ENCODE results near the gene ATP9B. TPM values are rescaled to one million over a fixed set of nuclear protein-coding genes. Genes with fewer than 3 reads are reported as not detected.
"Not testable (repeated sequence)": the region's sequence is repeated elsewhere in the genome, so short reads cannot be mapped to it uniquely, and the experiment has no call there.

The ATP9B gene
- total RNA-seq, 6 experiments from 2014 or later, result 13.6 to 25.7 (median 14.5) TPM

DNA sequence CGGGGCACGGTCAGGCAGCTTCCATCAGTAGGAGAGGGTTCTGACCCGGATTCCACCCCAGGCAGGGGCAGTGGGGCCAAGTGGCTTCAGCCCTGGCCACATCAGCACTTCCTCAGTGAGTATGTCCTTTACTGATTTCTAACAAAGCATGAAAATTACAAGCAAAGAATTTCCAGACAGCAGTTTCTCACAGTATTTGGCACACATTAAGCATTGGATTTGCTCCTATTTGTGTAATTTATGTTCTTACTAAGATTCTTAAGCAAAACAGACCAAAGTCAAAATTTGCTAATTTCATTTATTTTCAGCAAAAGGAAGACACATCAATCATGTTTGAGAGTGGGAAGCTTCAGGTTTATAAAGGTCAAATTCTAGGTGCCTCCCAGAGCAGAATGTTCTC lies 253.2 kb downstream of the ATP9B start:
- 95% methylated on average over 3 of the region's 3 CpGs for WGBS (ENCODE audit: insufficient coverage, low coverage, low lambda C conversion rate, missing lambda C conversion rate)
- Histone ChIP-seq H3K27ac (no peak overlapping the region), H3K27me3 (no peaks in the 10 kb centered on the region), H3K9me3 (no peaks in the 10 kb centered on the region), H3K36me3 (no peaks in the 10 kb centered on the region), H3K4me3 (no peak overlapping the region), H3K4me1 (no peaks in the 10 kb centered on the region)
- TF ChIP-seq, protein P1, sequence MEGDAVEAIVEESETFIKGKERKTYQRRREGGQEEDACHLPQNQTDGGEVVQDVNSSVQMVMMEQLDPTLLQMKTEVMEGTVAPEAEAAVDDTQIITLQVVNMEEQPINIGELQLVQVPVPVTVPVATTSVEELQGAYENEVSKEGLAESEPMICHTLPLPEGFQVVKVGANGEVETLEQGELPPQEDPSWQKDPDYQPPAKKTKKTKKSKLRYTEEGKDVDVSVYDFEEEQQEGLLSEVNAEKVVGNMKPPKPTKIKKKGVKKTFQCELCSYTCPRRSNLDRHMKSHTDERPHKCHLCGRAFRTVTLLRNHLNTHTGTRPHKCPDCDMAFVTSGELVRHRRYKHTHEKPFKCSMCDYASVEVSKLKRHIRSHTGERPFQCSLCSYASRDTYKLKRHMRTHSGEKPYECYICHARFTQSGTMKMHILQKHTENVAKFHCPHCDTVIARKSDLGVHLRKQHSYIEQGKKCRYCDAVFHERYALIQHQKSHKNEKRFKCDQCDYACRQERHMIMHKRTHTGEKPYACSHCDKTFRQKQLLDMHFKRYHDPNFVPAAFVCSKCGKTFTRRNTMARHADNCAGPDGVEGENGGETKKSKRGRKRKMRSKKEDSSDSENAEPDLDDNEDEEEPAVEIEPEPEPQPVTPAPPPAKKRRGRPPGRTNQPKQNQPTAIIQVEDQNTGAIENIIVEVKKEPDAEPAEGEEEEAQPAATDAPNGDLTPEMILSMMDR (IDR thresholded peaks at IDR 0.05), result no peak
- TF ChIP-seq POLR2A (IDR thresholded peaks at IDR 0.05), result no peak
- DNase-seq (no peak), ATAC-seq (no peak)
- intact Hi-C loops (cut with DNase I), result no loop called here

DNA sequence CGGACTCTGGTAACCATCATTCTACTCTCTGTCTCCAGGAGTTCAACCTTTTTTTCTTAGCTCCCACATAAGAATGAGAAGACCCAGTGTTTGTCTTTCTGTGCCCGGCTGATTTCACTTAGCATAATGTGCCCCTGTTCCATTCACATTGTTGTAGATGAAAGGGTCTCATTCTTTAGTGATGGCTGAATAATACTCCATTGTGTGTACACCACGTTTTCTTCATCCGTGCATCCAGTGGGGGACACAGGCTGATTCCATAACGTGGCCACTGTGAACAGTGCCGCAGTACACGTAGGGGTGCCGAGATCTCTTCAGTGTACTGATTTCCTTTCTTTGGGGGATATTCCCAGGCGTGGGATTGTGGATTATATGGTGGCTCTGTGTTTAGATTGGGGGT lies 254.3 kb downstream of the ATP9B start:
- no peaks in the 10 kb centered on the region for H3K9me3 ChIP-seq
- H3K36me3 ChIP-seq, result no peaks in the 10 kb centered on the region
- ATAC-seq, result no peak
- no peaks in the 10 kb centered on the region for H3K4me1 ChIP-seq
- H3K27ac ChIP-seq, result no peak overlapping the region
- intact Hi-C loops (cut with DNase I), result no loop called here
- WGBS (ENCODE audit: insufficient coverage, low coverage, low lambda C conversion rate, missing lambda C conversion rate), result 97% methylated on average over 8 of the region's 9 CpGs
- no peak for DNase-seq
- no peaks in the 10 kb centered on the region for H3K27me3 ChIP-seq
- H3K4me3 ChIP-seq, result no peak overlapping the region
- no peak for TF ChIP-seq POLR2A (IDR thresholded peaks at IDR 0.05)
- TF ChIP-seq, protein P1 (IDR thresholded peaks at IDR 0.05), result no peak

DNA sequence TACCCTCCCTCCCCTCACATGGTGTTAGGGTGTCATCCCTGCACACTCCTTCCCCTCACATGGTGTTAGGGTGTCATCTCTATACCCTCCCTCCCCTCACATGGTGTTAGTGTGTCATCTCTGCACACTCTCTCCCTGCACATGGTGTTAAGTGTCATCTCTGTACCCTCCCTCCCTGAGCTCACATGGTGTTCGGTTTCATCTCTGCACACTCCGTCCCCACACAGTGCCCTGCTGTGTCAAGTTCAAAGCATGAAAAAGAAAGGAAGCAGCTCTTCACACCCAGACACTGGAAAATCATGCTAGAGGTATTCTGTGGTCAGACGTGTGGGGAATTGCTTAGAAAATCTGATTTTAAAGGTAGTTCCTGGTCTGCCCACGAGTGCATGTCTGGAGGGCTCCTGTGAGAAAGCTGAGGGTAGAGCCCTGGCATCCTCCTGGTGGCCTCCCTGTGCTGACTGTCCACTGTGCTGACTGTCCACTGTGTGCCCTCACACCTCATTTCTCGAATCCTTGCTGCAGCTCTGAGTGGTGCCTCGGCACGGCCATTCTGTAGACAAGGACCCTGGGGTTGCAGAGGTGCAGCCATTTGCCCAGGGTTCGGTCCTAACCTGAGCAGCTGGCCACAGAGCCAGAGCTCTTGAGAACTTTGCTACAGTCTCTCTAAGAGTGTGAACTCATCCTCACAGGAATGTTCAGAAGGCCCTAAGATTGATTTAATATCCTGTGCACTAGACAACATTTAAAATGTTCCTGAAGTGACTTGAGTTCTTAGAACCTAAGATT lies 257.4 kb downstream of the ATP9B start:
- DNase-seq (no peak), ATAC-seq (peak in 1 of 4 donors; percentile 17)
- Histone ChIP-seq H3K27me3 (no peaks in the 10 kb centered on the region), H3K4me1 (no peaks in the 10 kb centered on the region), H3K4me3 (no peak overlapping the region), H3K27ac (no peak overlapping the region), H3K9me3 (no peaks in the 10 kb centered on the region), H3K36me3 (peaks cover 0 to 3% (median 0%) of the 10 kb centered on the region in 4 donors)
- no peak for TF ChIP-seq POLR2A (IDR thresholded peaks at IDR 0.05)
- TF ChIP-seq, protein P1 (IDR thresholded peaks at IDR 0.05), result no peak
- WGBS (ENCODE audit: insufficient coverage, low coverage, low lambda C conversion rate, missing lambda C conversion rate), result 92% methylated on average over 4 of the region's 8 CpGs
- intact Hi-C loops (cut with DNase I), result no loop called here

DNA sequence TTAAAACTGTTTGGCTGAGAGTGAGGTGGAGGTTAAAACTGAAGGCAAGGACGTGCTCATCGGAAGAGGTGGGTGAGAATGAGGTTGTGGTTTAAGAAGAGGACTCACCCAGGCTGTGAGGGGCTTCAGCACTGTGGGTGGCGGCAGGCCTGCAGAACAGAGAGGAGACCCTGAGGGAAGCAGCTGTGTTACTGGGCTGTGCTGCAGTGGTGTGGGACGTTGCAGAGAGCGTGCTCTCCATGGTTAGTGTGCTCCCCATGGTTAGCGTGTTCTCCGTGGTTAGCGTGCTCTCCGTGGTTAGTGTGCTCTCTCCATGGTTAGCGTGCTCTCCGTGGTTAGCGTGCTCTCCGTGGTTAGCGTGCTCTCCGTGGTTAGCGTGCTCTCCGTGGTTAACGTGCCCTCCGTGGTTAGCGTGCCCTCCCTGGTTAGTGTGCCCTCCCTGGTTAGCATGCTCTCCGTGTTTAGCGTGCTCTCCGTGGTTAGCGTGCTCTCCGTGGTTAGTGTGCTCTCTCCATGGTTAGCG lies 258.1 kb downstream of the ATP9B start:
- intact Hi-C loops (cut with DNase I), result no loop called here
- no peak for DNase-seq
- TF ChIP-seq POLR2A (IDR thresholded peaks at IDR 0.05), result no peak
- TF ChIP-seq, protein P1 (IDR thresholded peaks at IDR 0.05), result no peak
- no peak for ATAC-seq
- H3K9me3 ChIP-seq, result no peaks in the 10 kb centered on the region
- H3K4me1 ChIP-seq, result no peaks in the 10 kb centered on the region
- H3K27me3 ChIP-seq, result no peaks in the 10 kb centered on the region
- H3K27ac ChIP-seq, result no peak overlapping the region
- WGBS (ENCODE audit: insufficient coverage, low coverage, low lambda C conversion rate, missing lambda C conversion rate), result 95% methylated on average over 17 of the region's 26 CpGs
- peaks cover 0 to 3% (median 0%) of the 10 kb centered on the region in 4 donors for H3K36me3 ChIP-seq
- no peak overlapping the region for H3K4me3 ChIP-seq

DNA sequence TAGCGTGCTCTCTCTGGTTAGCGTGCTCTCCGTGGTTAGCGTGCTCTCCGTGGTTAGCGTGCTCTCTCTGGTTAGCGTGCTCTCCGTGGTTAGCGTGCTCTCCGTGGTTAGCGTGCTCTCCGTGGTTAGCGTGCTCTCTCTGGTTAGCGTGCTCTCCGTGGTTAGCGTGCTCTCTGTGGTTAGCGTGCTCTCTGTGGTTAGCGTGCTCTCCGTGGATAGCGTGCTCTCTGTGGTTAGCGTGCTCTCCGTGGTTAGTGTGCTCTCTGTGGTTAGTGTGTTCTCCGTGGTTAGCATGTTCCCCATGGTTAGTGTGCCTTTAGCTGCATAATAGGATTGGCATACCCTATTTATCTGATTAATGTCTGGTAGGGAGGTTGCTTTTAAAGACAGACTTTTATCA lies 258.7 kb downstream of the ATP9B start:
- H3K4me3 ChIP-seq; H3K27me3 ChIP-seq; DNase-seq; intact Hi-C loops (cut with DNase I); H3K27ac ChIP-seq; H3K9me3 ChIP-seq; ATAC-seq; H3K36me3 ChIP-seq; H3K4me1 ChIP-seq: not testable (repeated sequence)
- 79% methylated on average over 17 of the region's 23 CpGs for WGBS (ENCODE audit: insufficient coverage, low coverage, low lambda C conversion rate, missing lambda C conversion rate)

All from right lobe of liver (tissue), 6 donors.